SU-DHL-6 (cell line): Measurements from ENCODE around the gene NPAS2.

Experiments used
- H2AFZ ChIP-seq: fragments of 200-600 bp; sonication (generic); 2 replicates; pipeline ENCODE4 v1.6.1; 2014; ENCODE audit warnings: low read depth, mild to moderate bottlenecking, moderate library complexity, mixed read lengths, antibody characterized with exemption, low read length; ENCODE audit not compliant: severe bottlenecking
- H3F3A ChIP-seq: fragments of 200-600 bp; shearing (Covaris generic); 2 replicates; pipeline ENCODE4 v1.6.0; 2016; ENCODE audit warnings: antibody characterized with exemption, mild to moderate bottlenecking; ENCODE audit not compliant: insufficient read depth
- H3K27ac ChIP-seq: fragments of 200-600 bp; sonication (generic); 2 replicates; pipeline ENCODE4 v1.5.1; 2016; ENCODE audit warnings: low read depth, mild to moderate bottlenecking, low read length, moderate library complexity, mixed read lengths
- H3K27me3 ChIP-seq: fragments of 200-600 bp; sonication (generic), shearing (Covaris generic); 2 replicates; pipeline ENCODE4 v1.6.0; 2014; ENCODE audit warnings: mild to moderate bottlenecking, low read length
- H3K36me3 ChIP-seq: fragments of 200-600 bp; sonication (generic); 2 replicates; pipeline ENCODE4 v1.6.1; 2014; ENCODE audit warnings: mild to moderate bottlenecking, low read length, mixed read lengths
- H3K4me2 ChIP-seq: fragments of 300-600, 200-600 bp; shearing (Covaris generic), sonication (generic); 2 replicates; pipeline ENCODE4 v1.6.0; 2014; ENCODE audit warnings: low read length, low read depth, mild to moderate bottlenecking; ENCODE audit not compliant: poor library complexity, severe bottlenecking
- H3K4me3 ChIP-seq: fragments of 200-600 bp; sonication (generic); 2 replicates; pipeline ENCODE4 v1.5.1; 2014; ENCODE audit warnings: antibody characterized with exemption, low read length, mild to moderate bottlenecking, mixed read lengths; ENCODE audit not compliant: insufficient read depth, poor library complexity, severe bottlenecking
- H3K79me2 ChIP-seq: fragments of 200-600 bp; sonication (generic); 2 replicates; pipeline ENCODE4 v1.6.1; 2014; ENCODE audit warnings: mild to moderate bottlenecking, low read length, moderate library complexity; ENCODE audit not compliant: insufficient read depth
- H3K9ac ChIP-seq: fragments of 200-600 bp; sonication (generic); 2 replicates; pipeline ENCODE4 v1.7.0; 2014; ENCODE audit warnings: mild to moderate bottlenecking, low read length
- H3K9me2 ChIP-seq: fragments of 200-600 bp; sonication (generic); replicated peaks from 2 replicates; pipeline ENCODE4 v1.6.1; 2014; ENCODE audit warnings: low read length; ENCODE audit not compliant: insufficient read depth
- H3K9me3 ChIP-seq: fragments of 200-600 bp; sonication (generic); 2 replicates; pipeline ENCODE4 v1.6.1; 2014; ENCODE audit warnings: low read length, mixed read lengths; ENCODE audit not compliant: insufficient read depth
- H4K20me1 ChIP-seq: fragments of 200-600 bp; sonication (generic); 2 replicates; pipeline ENCODE4 v1.6.1; 2014; ENCODE audit warnings: low read depth, mild to moderate bottlenecking, antibody characterized with exemption, low read length, moderate library complexity, mixed read lengths
- EZH2phosphoT487 ChIP-seq: fragments of 200-600 bp; sonication (generic), shearing (Covaris generic); conservative IDR thresholded peaks from 2 replicates; pipeline ENCODE4 v1.6.1; 2018; ENCODE audit warnings: mild to moderate bottlenecking, antibody characterized with exemption, low read length, moderate library complexity, mixed read lengths
- TF ChIP-seq, protein P1 (sequence below): fragments of 200-600 bp; sonication (generic); IDR thresholded peaks from one replicate; pipeline ENCODE4 v1.5.1; 2017; ENCODE audit warnings: antibody characterized with exemption, mild to moderate bottlenecking, low read length, moderate library complexity; ENCODE audit not compliant: insufficient read depth, poor library complexity, severe bottlenecking

Gene NPAS2

DNA sequence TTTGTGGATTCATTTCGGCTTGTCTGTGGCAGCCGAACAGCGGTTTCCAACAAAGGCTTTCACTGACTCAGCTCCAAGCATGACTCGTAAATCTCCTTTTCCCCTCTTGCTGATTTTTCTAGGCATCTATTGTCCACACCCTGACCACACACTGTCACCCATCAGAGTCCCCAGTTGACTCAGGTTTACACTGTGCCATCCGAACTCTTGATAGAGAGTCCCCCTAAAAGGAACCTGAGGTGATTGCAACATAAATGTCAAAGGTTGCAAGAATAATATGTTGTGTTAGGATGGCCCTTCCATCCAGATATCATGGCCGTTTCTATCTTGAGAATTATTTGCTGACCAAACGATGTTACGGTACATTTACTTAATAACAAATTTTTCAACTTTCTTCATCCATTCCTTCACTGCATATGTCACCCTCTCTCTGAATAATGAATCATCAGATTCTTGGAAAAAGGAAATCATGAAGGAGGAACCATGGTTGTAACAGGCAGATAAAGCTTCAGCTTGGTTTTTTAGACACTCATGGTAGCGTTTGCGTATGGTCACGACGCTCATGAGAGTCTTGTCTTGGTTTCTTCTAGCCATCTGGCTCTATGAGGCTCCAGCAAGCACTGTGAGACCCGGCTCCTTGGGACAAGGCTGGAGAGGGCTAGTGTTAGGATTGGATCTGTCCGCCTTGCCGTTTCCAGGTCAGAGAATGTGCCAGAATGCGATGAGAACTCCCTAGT is 72.1 kb downstream of the NPAS2 start:
- H4K20me1 ChIP-seq, result no peaks in the 10 kb centered on the region
- H3F3A ChIP-seq, result no peaks in the 10 kb centered on the region
- no peak overlapping the region for H3K27ac ChIP-seq
- H3K4me3 ChIP-seq, result no peak overlapping the region
- no peaks in the 10 kb centered on the region for H3K36me3 ChIP-seq
- H2AFZ ChIP-seq, result no peak overlapping the region
- no peaks in the 10 kb centered on the region for H3K27me3 ChIP-seq
- TF ChIP-seq, protein P1, sequence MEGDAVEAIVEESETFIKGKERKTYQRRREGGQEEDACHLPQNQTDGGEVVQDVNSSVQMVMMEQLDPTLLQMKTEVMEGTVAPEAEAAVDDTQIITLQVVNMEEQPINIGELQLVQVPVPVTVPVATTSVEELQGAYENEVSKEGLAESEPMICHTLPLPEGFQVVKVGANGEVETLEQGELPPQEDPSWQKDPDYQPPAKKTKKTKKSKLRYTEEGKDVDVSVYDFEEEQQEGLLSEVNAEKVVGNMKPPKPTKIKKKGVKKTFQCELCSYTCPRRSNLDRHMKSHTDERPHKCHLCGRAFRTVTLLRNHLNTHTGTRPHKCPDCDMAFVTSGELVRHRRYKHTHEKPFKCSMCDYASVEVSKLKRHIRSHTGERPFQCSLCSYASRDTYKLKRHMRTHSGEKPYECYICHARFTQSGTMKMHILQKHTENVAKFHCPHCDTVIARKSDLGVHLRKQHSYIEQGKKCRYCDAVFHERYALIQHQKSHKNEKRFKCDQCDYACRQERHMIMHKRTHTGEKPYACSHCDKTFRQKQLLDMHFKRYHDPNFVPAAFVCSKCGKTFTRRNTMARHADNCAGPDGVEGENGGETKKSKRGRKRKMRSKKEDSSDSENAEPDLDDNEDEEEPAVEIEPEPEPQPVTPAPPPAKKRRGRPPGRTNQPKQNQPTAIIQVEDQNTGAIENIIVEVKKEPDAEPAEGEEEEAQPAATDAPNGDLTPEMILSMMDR, result no peak
- no peak for TF ChIP-seq EZH2phosphoT487
- no peak overlapping the region for H3K9ac ChIP-seq
- no peaks in the 10 kb centered on the region for H3K9me3 ChIP-seq
- no peak overlapping the region for H3K4me2 ChIP-seq
- H3K79me2 ChIP-seq, result no peaks in the 10 kb centered on the region
- H3K9me2 ChIP-seq, result no peaks in the 10 kb centered on the region

DNA sequence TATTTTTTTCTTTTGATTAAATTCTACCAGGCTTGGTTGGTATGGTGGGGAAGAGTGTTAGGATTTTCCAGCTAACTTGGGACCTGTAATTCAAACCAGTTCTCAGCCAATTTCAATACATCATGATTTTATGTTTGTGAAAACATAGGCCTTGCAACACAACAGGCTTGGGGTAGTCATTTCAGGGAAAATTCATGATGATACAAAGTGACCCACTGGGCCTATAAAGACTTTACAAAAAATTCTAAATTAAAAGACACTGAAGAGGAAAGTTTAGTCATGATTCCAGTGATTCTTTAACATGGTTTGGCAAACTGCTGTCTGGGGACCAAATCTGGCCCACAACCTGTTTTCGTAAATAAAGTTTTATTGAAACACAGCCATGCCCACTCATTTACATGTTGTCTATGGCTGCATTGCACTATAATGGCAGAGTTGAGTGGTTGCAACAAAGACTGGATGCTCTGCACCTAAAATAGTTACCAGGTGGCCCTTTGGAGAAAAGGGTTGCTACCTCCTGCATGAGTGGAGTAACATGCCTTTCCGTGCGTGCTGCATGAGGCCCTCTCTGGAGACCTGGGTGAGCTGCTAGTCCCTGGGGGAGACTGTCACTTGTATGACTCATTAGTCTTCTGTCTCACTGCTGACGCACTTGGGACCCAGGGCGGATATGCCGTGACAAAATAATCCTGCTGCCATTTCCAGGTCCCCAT is 73.6 kb downstream of the NPAS2 start:
- no peaks in the 10 kb centered on the region for H3K9me2 ChIP-seq
- H3K36me3 ChIP-seq, result no peaks in the 10 kb centered on the region
- no peaks in the 10 kb centered on the region for H4K20me1 ChIP-seq
- H3K9ac ChIP-seq, result no peak overlapping the region
- H3K27me3 ChIP-seq, result no peaks in the 10 kb centered on the region
- H2AFZ ChIP-seq, result no peak overlapping the region
- TF ChIP-seq, protein P1, result no peak
- TF ChIP-seq EZH2phosphoT487, result no peak
- no peak overlapping the region for H3K4me3 ChIP-seq
- H3K27ac ChIP-seq, result no peak overlapping the region
- no peaks in the 10 kb centered on the region for H3K79me2 ChIP-seq
- no peaks in the 10 kb centered on the region for H3F3A ChIP-seq
- no peak overlapping the region for H3K4me2 ChIP-seq
- H3K9me3 ChIP-seq, result no peaks in the 10 kb centered on the region

GRCh38 chr2:100894105-100894795 is 74.3 kb downstream of the NPAS2 start:
- H2AFZ ChIP-seq, result no peak overlapping the region
- no peak overlapping the region for H3K27ac ChIP-seq
- H3K4me3 ChIP-seq, result no peak overlapping the region
- no peaks in the 10 kb centered on the region for H3F3A ChIP-seq
- no peaks in the 10 kb centered on the region for H4K20me1 ChIP-seq
- TF ChIP-seq, protein P1, result no peak
- TF ChIP-seq EZH2phosphoT487, result no peak
- H3K79me2 ChIP-seq, result no peaks in the 10 kb centered on the region
- H3K9me3 ChIP-seq, result no peaks in the 10 kb centered on the region
- no peaks in the 10 kb centered on the region for H3K27me3 ChIP-seq
- H3K36me3 ChIP-seq, result no peaks in the 10 kb centered on the region
- no peaks in the 10 kb centered on the region for H3K9me2 ChIP-seq
- no peak overlapping the region for H3K9ac ChIP-seq
- no peak overlapping the region for H3K4me2 ChIP-seq
